ENCODE data around the gene CUZD1. TPM values are rescaled to one million over a fixed set of nuclear protein-coding genes. Genes with fewer than 3 reads are reported as not detected.

CUZD1 gene
- total RNA-seq, 1 experiment from 2014 or later, result 2.1 TPM

- intact Hi-C loops (cut with micrococcal nuclease; ENCODE audit: unreplicated experiment), result no loop called here
- Histone ChIP-seq H3K4me1 (ENCODE audit: insufficient read depth, low read length, poor library complexity, severe bottlenecking) (no peaks in the 10 kb centered on the region), H3K36me3 (ENCODE audit: insufficient read depth, low read length, poor library complexity, severe bottlenecking) (no peaks in the 10 kb centered on the region), H3K27ac (ENCODE audit: low read depth, low read length, poor library complexity, severe bottlenecking) (no peak overlapping the region), H3K27me3 (replicated peaks; ENCODE audit: insufficient read depth, low read depth, low read length, poor library complexity) (no peaks in the 10 kb centered on the region), H3K4me3 (ENCODE audit: low read depth, low read length, poor library complexity, severe bottlenecking) (no peak overlapping the region), H3K9me3 (ENCODE audit: low read depth, low read length, poor library complexity, severe bottlenecking) (peaks cover 5% of the 10 kb centered on the region)
- DNase-seq (ENCODE audit: low spot score), result no peak
- no peak for TF ChIP-seq EZH2 (IDR thresholded peaks at IDR 0.05; ENCODE audit: borderline replicate concordance, low read depth, low read length, poor library complexity, severe bottlenecking)
- TF ChIP-seq CTCF (conservative IDR thresholded peaks at IDR 0.05; ENCODE audit: low read depth, low read length), result no peak
- ChIA-PET CTCF (no interaction called here), POLR2A (ENCODE audit: low non-redundant PET) (no interaction called here)
- BruUV-seq (replicated peaks), result no TSS peak
These were observed 6.8 kb downstream of the CUZD1 start for GRCh38 chr10:122838880-122839279.

- H3K4me1 ChIP-seq (ENCODE audit: insufficient read depth, low read length, poor library complexity, severe bottlenecking), result no peaks in the 10 kb centered on the region
- ChIA-PET POLR2A (ENCODE audit: low non-redundant PET) (no interaction called here), CTCF (no interaction called here)
- no peaks in the 10 kb centered on the region for H3K27me3 ChIP-seq (replicated peaks; ENCODE audit: insufficient read depth, low read depth, low read length, poor library complexity)
- no peaks in the 10 kb centered on the region for H3K36me3 ChIP-seq (ENCODE audit: insufficient read depth, low read length, poor library complexity, severe bottlenecking)
- no peak overlapping the region for H3K4me3 ChIP-seq (ENCODE audit: low read depth, low read length, poor library complexity, severe bottlenecking)
- BruUV-seq (replicated peaks), result no TSS peak
- DNase-seq (ENCODE audit: low spot score), result no peak
- H3K9me3 ChIP-seq (ENCODE audit: low read depth, low read length, poor library complexity, severe bottlenecking), result no peaks in the 10 kb centered on the region
- TF ChIP-seq CTCF (conservative IDR thresholded peaks at IDR 0.05; ENCODE audit: low read depth, low read length) (no peak), EZH2 (IDR thresholded peaks at IDR 0.05; ENCODE audit: borderline replicate concordance, low read depth, low read length, poor library complexity, severe bottlenecking) (no peak)
- intact Hi-C loops (cut with micrococcal nuclease; ENCODE audit: unreplicated experiment), result no loop called here
- no peak overlapping the region for H3K27ac ChIP-seq (ENCODE audit: low read depth, low read length, poor library complexity, severe bottlenecking)
These were observed 9.7 kb downstream of the CUZD1 start for GRCh38 chr10:122835908-122836307.

- H3K4me3 ChIP-seq (ENCODE audit: low read depth, low read length, poor library complexity, severe bottlenecking), result no peak overlapping the region
- H3K27ac ChIP-seq (ENCODE audit: low read depth, low read length, poor library complexity, severe bottlenecking), result no peak overlapping the region
- CTCF ChIA-PET, result no interaction called here
- H3K4me1 ChIP-seq (ENCODE audit: insufficient read depth, low read length, poor library complexity, severe bottlenecking), result no peaks in the 10 kb centered on the region
- TF ChIP-seq CTCF (conservative IDR thresholded peaks at IDR 0.05; ENCODE audit: low read depth, low read length), result no peak
- no peak for TF ChIP-seq EZH2 (IDR thresholded peaks at IDR 0.05; ENCODE audit: borderline replicate concordance, low read depth, low read length, poor library complexity, severe bottlenecking)
- H3K9me3 ChIP-seq (ENCODE audit: low read depth, low read length, poor library complexity, severe bottlenecking), result no peaks in the 10 kb centered on the region
- no peak for DNase-seq (ENCODE audit: low spot score)
- BruUV-seq (replicated peaks), result no TSS peak
- peaks cover 30% of the 10 kb centered on the region for H3K27me3 ChIP-seq (replicated peaks; ENCODE audit: insufficient read depth, low read depth, low read length, poor library complexity)
- no peaks in the 10 kb centered on the region for H3K36me3 ChIP-seq (ENCODE audit: insufficient read depth, low read length, poor library complexity, severe bottlenecking)
- intact Hi-C loops (cut with micrococcal nuclease; ENCODE audit: unreplicated experiment), result no loop called here
- POLR2A ChIA-PET (ENCODE audit: low non-redundant PET), result no interaction called here
These were observed 14.7 kb downstream of the CUZD1 start for GRCh38 chr10:122830965-122831353.
